Esophagus (tissue), 2 donors: ENCODE results near the gene MYOF. TPM values are rescaled to one million over a fixed set of nuclear protein-coding genes. Genes with fewer than 3 reads are reported as not detected.
"Not testable (repeated sequence)": the region's sequence is repeated elsewhere in the genome, so short reads cannot be mapped to it uniquely, and the experiment has no call there.

ENCODE experiments used
- H3K27ac ChIP-seq, 2 donors: one replicate each; pipeline ENCODE4 v1.5.1; 2013; ENCODE audit warnings: low read depth in 2 of 2, mild to moderate bottlenecking in 2 of 2, inconsistent platforms in 1 of 2, low read length in 1 of 2, moderate library complexity in 1 of 2
- H3K27me3 ChIP-seq, 2 donors: one replicate each; pipeline ENCODE4 v1.6.1; 2013; ENCODE audit warnings: low read length in 2 of 2, control low read depth in 1 of 2, mild to moderate bottlenecking in 1 of 2; ENCODE audit not compliant: insufficient read depth in 2 of 2, control insufficient read depth in 1 of 2
- H3K36me3 ChIP-seq, 2 donors: one replicate each; pipeline ENCODE4 v1.6.1; 2013; ENCODE audit warnings: low read length in 1 of 2; ENCODE audit not compliant: control insufficient read depth in 2 of 2, insufficient read depth in 2 of 2
- H3K4me1 ChIP-seq, 2 donors: one replicate each; pipeline ENCODE4 v1.6.1; 2013; ENCODE audit warnings: low read length in 1 of 2; ENCODE audit not compliant: control insufficient read depth in 2 of 2, insufficient read depth in 2 of 2
- H3K4me3 ChIP-seq, 2 donors: one replicate each; pipeline ENCODE4 v1.5.1; 2013; ENCODE audit warnings: low read length in 2 of 2, mild to moderate bottlenecking in 2 of 2, low read depth in 1 of 2, moderate library complexity in 1 of 2
- H3K9me3 ChIP-seq, 2 donors: one replicate each; pipeline ENCODE4 v1.6.1; 2013; ENCODE audit warnings: mild to moderate bottlenecking in 2 of 2, low read depth in 1 of 2, low read length in 1 of 2, moderate library complexity in 1 of 2; ENCODE audit not compliant: control insufficient read depth in 2 of 2, insufficient read depth in 1 of 2
- WGBS, 2 donors: extraction: QIAGEN DNeasy Blood & Tissue Kit; methylation state at CpG; one replicate each; pipeline ENCODE4 v1.1.7; 2013; 5-methylcytosine and 5-hydroxymethylcytosine counted together
- polyA plus RNA-seq, 2 donors: library from polyadenylated mRNA; stranded (reverse); fragments of 200-250 nt; gene quantifications; one replicate each; pipeline ENCODE4 v1.2.3, GENCODE V29; 2013
- donor health status: healthy with polysubstance abuse.
- donor health status: Bipolar disorder and iron deficiency.

MYOF gene
- polyA plus RNA-seq, 2 donors, result 30.2 to 32.1 TPM

- H3K36me3 ChIP-seq, result peaks cover 8 to 21% of the 10 kb centered on the region in 2 donors
- no peaks in the 10 kb centered on the region for H3K4me1 ChIP-seq
- peaks cover 0 to 2% of the 10 kb centered on the region in 2 donors for H3K9me3 ChIP-seq
- H3K4me3 ChIP-seq, result no peak overlapping the region
- no peak overlapping the region for H3K27ac ChIP-seq
- 40 to 63% methylated on average over 1 of the region's 1 CpG for WGBS, 2 donors
- H3K27me3 ChIP-seq, result no peaks in the 10 kb centered on the region
Observed at GRCh38 chr10:93370961-93371360, 111.2 kb downstream of the MYOF start.

- WGBS, 2 donors, result 84 to 88% methylated on average over 6 of the region's 6 CpGs
- no peak overlapping the region for H3K4me3 ChIP-seq
- H3K9me3 ChIP-seq, result peaks cover 0 to 2% of the 10 kb centered on the region in 2 donors
- no peaks in the 10 kb centered on the region for H3K27me3 ChIP-seq
- H3K36me3 ChIP-seq, result peaks cover 7 to 22% of the 10 kb centered on the region in 2 donors
- no peak overlapping the region for H3K27ac ChIP-seq
- no peaks in the 10 kb centered on the region for H3K4me1 ChIP-seq
Observed at GRCh38 chr10:93369588-93370164, 112.5 kb downstream of the MYOF start.

GRCh38 chr10:93368210-93368609 is 113.9 kb downstream of the MYOF start:
- H3K27me3 ChIP-seq, result no peaks in the 10 kb centered on the region
- no peaks in the 10 kb centered on the region for H3K4me1 ChIP-seq
- 81 to 83% methylated on average over 2 of the region's 2 CpGs for WGBS, 2 donors
- H3K4me3 ChIP-seq, result no peak overlapping the region
- H3K27ac ChIP-seq, result no peak overlapping the region
- H3K36me3 ChIP-seq, result peaks cover 6 to 20% of the 10 kb centered on the region in 2 donors
- H3K9me3 ChIP-seq, result peaks cover 0 to 2% of the 10 kb centered on the region in 2 donors

DNA sequence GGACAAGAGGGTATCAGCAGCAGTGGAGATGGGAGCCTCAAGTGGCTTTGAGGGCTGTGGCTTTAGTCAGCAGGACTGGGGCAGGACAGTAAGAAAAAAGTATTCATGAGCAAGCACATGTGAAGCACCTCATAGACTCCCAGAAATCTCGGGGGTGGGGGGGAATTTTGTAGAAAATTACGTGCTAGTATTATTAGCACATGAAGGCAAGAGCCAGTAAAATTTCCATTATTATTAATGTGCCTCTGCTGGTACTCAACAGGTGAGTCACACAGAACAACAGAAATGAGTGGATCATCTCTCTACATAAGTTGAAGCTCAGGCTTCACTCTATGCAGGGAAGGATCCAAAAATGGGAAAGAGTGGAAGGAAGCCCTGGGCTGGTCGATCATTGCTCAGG is 114.5 kb downstream of the MYOF start:
- Histone ChIP-seq H3K9me3 (peaks cover 0 to 2% of the 10 kb centered on the region in 2 donors), H3K36me3 (peaks cover 6 to 16% of the 10 kb centered on the region in 2 donors), H3K27me3 (no peaks in the 10 kb centered on the region), H3K27ac (no peak overlapping the region), H3K4me3 (no peak overlapping the region), H3K4me1 (no peaks in the 10 kb centered on the region)
- 77 to 81% methylated on average over 3 of the region's 3 CpGs for WGBS, 2 donors

GRCh38 chr10:93364966-93365365 is 117.2 kb downstream of the MYOF start:
- no peaks in the 10 kb centered on the region for H3K4me1 ChIP-seq
- H3K27me3 ChIP-seq, result no peaks in the 10 kb centered on the region
- H3K27ac ChIP-seq, result no peak overlapping the region
- peaks cover 11 to 19% of the 10 kb centered on the region in 2 donors for H3K36me3 ChIP-seq
- H3K4me3 ChIP-seq, result no peak overlapping the region
- 21 to 24% methylated on average over 1 of the region's 1 CpG for WGBS, 2 donors
- H3K9me3 ChIP-seq, result peaks cover 0 to 2% of the 10 kb centered on the region in 2 donors

DNA sequence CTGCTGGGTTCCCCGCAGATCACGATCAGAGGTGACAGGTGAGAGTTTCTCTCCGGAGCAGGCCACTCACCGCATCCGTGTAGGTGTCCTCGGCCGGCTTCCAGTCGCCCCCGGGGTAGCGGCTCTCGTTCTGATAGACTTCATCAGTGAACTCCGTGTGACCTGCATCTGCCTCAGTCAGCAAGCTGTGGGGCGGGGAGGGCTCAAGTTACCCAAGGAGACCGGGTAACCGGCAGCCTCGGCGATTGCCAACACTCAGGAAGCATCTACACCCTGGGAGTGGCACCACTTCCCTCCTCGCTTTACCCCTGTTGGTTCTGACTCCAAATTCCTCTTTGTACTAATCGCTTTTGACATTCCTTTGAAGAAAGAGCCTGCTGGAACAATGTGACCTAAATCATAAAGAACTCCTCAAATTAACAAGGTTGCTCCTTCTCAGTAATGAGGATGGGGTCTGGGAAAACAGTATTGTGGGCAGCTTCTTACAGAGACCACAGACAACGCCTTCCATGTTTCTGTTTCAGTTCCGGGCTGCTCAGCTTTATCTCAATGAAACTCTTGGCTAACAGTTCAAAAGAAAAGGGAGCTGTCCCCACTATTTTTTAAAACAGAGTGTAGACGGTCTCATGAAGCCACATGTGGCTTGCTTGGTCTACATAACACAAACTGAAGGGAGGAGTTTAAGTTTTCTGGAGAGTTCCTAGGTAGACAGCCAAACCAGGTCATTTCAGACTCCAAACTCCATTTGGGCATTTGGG is 118.1 kb downstream of the MYOF start:
- WGBS, 2 donors, result 55 to 65% methylated on average over 22 of the region's 22 CpGs

DNA sequence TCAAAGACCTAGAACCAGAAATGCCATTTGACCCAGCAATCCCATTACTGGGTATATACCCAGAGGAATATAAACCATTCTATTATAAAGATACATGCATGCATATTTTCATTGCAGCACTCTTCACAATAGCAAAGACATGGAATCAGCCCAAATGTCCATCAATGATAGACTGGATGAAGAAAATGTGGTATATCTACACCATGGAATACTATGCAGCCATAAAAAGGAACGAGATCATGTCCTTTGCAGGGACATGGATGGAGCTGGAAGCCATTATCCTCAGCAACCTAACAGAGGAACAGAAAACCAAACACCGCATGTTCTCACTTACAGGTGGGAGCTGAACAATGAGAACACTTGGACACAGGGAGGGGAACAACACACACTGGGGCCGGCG is 123.7 kb downstream of the MYOF start:
- not testable (repeated sequence) for H3K27me3 ChIP-seq, H3K27ac ChIP-seq, H3K9me3 ChIP-seq, H3K4me3 ChIP-seq, H3K4me1 ChIP-seq
- H3K36me3 ChIP-seq, result peaks cover 8 to 11% of the 10 kb centered on the region in 2 donors
- WGBS, 2 donors, result 95 to 98% methylated on average over 4 of the region's 4 CpGs

More for the DNA sequence above, 118.1 kb downstream of the MYOF start:
- H3K4me1 ChIP-seq, result no peaks in the 10 kb centered on the region
- H3K9me3 ChIP-seq, result peaks cover 0 to 2% of the 10 kb centered on the region in 2 donors
- H3K27me3 ChIP-seq, result no peaks in the 10 kb centered on the region
- peaks cover 14 to 19% of the 10 kb centered on the region in 2 donors for H3K36me3 ChIP-seq
- H3K4me3 ChIP-seq, result no peak overlapping the region
- no peak overlapping the region for H3K27ac ChIP-seq

GRCh38 chr10:93357680-93358079 is 124.5 kb downstream of the MYOF start:
- H3K36me3 ChIP-seq, result peaks cover 8 to 11% of the 10 kb centered on the region in 2 donors
- WGBS, 2 donors, result 11 to 15% methylated on average over 5 of the region's 5 CpGs

DNA sequence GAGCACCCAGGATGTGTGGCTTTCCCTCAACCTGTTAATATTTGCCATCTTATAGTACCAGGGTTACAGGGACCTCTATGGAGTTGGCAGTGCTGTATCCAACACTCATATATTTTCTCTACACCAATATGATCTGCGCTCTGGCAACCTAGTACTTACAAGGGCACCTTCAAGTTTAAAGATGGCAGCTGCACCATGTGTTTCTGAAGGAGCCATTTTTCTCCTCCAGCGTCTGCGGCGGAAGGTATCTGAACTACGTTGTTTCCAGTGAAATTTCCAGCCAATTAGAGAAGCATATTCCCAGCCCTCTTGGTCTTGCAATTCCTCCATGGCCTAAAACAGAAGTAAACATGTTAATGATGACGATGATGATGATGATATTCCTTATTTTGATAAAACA is 125.6 kb downstream of the MYOF start:
- Histone ChIP-seq H3K4me3 (no peak overlapping the region), H3K36me3 (peaks cover 11 to 15% of the 10 kb centered on the region in 2 donors)
- 93 to 97% methylated on average over 6 of the region's 6 CpGs for WGBS, 2 donors

More at GRCh38 chr10:93357680-93358079, 124.5 kb downstream of the MYOF start:
- no peak overlapping the region for H3K4me3 ChIP-seq
- H3K27me3 ChIP-seq, result no peaks in the 10 kb centered on the region
- no peaks in the 10 kb centered on the region for H3K4me1 ChIP-seq
- H3K27ac ChIP-seq, result no peak overlapping the region
- no peaks in the 10 kb centered on the region for H3K9me3 ChIP-seq

More for the DNA sequence above, 125.6 kb downstream of the MYOF start:
- H3K9me3 ChIP-seq, result no peaks in the 10 kb centered on the region
- no peaks in the 10 kb centered on the region for H3K4me1 ChIP-seq
- H3K27me3 ChIP-seq, result no peaks in the 10 kb centered on the region
- no peak overlapping the region for H3K27ac ChIP-seq
